ENCODE measurements around the gene RAB4A. TPM values are rescaled to one million over a fixed set of nuclear protein-coding genes. Genes with fewer than 3 reads are reported as not detected.

The RAB4A gene
- total RNA-seq, 4 donors from 2014 or later, result 24.1 to 50.7 (median 43.0) TPM

- 67 to 77% methylated on average over 6 to 8 of the region's 8 CpGs for WGBS, 2 donors
- Histone ChIP-seq H3K4me3 (no peak overlapping the region), H3K4me1 (no peaks in the 10 kb centered on the region), H3K9me3 (peaks cover 0 to 9% (median 7%) of the 10 kb centered on the region in 3 donors), H3K27me3 (peaks cover 0 to 78% (median 0%) of the 10 kb centered on the region in 4 donors), H3K27ac (no peak overlapping the region), H3K36me3 (no peaks in the 10 kb centered on the region)
- DNase-seq, result no peak
- TF ChIP-seq POLR2A (IDR thresholded peaks at IDR 0.05) (no peak), CTCF (IDR thresholded peaks at IDR 0.05) (no peak)
- intact Hi-C loops (cut with DNase I), result no loop called here
Observed at GRCh38 chr1:229349463-229350385, 78.8 kb downstream of the RAB4A start.

- H3K27me3 ChIP-seq, result peaks cover 0 to 45% (median 0%) of the 10 kb centered on the region in 4 donors
- H3K36me3 ChIP-seq, result no peaks in the 10 kb centered on the region
- no peak overlapping the region for H3K27ac ChIP-seq
- TF ChIP-seq POLR2A (IDR thresholded peaks at IDR 0.05), result no peak
- H3K4me3 ChIP-seq, result no peak overlapping the region
- no peak for DNase-seq
- intact Hi-C loops (cut with DNase I), result no loop called here
- peaks cover 0 to 9% (median 7%) of the 10 kb centered on the region in 3 donors for H3K9me3 ChIP-seq
- no peaks in the 10 kb centered on the region for H3K4me1 ChIP-seq
- 84% methylated on average over 2 of the region's 2 CpGs for WGBS, 2 donors
Observed at GRCh38 chr1:229352975-229353374, 82.1 kb downstream of the RAB4A start.

- intact Hi-C loops (cut with DNase I), result no loop called here
- H3K27ac ChIP-seq, result no peak overlapping the region
- peaks cover 0 to 9% (median 7%) of the 10 kb centered on the region in 3 donors for H3K9me3 ChIP-seq
- peaks cover 0 to 44% (median 0%) of the 10 kb centered on the region in 4 donors for H3K27me3 ChIP-seq
- H3K4me1 ChIP-seq, result no peaks in the 10 kb centered on the region
- TF ChIP-seq POLR2A (IDR thresholded peaks at IDR 0.05) (no peak), CTCF (IDR thresholded peaks at IDR 0.05) (no peak)
- no peak for DNase-seq
- H3K36me3 ChIP-seq, result no peaks in the 10 kb centered on the region
- no peak overlapping the region for H3K4me3 ChIP-seq
Observed at GRCh38 chr1:229354226-229354625, 83.3 kb downstream of the RAB4A start.

Other genes starting within 250 kb of the RAB4A start
- 1 to 10 TPM; 1.6 to 5.3 (median 4.5) TPM for gene CCSAP, start 71.9 kb downstream of the RAB4A start, total RNA-seq
- under 1 TPM in 3 of 4 donors, not detected in 1; 0.19 to 0.75 (median 0.26) TPM for gene ACTA1, start 163.0 kb downstream of the RAB4A start, total RNA-seq
- gene NUP133, start 237.2 kb downstream of the RAB4A start, total RNA-seq, result 10 to 100 TPM; 11.1 to 29.3 (median 22.0) TPM

All from esophagus squamous epithelium (tissue), 5 donors.